OCI-LY7 (cell line): Measurements from ENCODE around the gene HLCS. TPM values are rescaled to one million over a fixed set of nuclear protein-coding genes. Genes with fewer than 3 reads are reported as not detected.

ENCODE experiments used
- BruUV-seq: library from RNA; stranded (reverse); fragments of 400-500 nt; replicated peaks from 2 replicates; lab custom pipeline; 2021; lab: Mats Ljungman, UMichigan
- CTCF ChIA-PET: fragments of 300-600 bp; sonication (Branson Sonifier 250); formaldehyde crosslinking; loops from one replicate; lab custom pipeline; 2022; ENCODE audit warnings: antibody characterized with exemption; ENCODE audit not compliant: unreplicated experiment; lab: Charles Lee
- POLR2A ChIA-PET: fragments of 300-600 bp; sonication (Branson Sonifier 250); formaldehyde crosslinking; loops from one replicate; lab custom pipeline; 2022; ENCODE audit warnings: antibody characterized with exemption; lab: Charles Lee
- DNase-seq: peaks from one replicate; pipeline ENCODE4 v3.0.0-alpha.2; 2015; ENCODE audit warnings: low spot score
- H2AFZ ChIP-seq: fragments of 200-600 bp; sonication (generic), shearing (Covaris generic); 2 replicates; pipeline ENCODE4 v1.6.1; 2014; ENCODE audit warnings: mild to moderate bottlenecking, antibody characterized with exemption, low read length, moderate library complexity
- H3K27ac ChIP-seq: fragments of 200-600 bp; sonication (generic); 2 replicates; pipeline ENCODE4 v1.5.1; 2014; ENCODE audit warnings: mixed run types, low read depth, mild to moderate bottlenecking, moderate library complexity, low read length, inconsistent platforms; ENCODE audit not compliant: poor library complexity, severe bottlenecking
- H3K36me3 ChIP-seq: fragments of 200-600 bp; sonication (generic); 2 replicates; pipeline ENCODE4 v1.6.1; 2014; ENCODE audit warnings: mild to moderate bottlenecking, antibody characterized with exemption, low read length, moderate library complexity, mixed read lengths; ENCODE audit not compliant: insufficient read depth
- H3K4me1 ChIP-seq: fragments of 200-600 bp; sonication (generic); 2 replicates; pipeline ENCODE4 v1.5.1; 2014; ENCODE audit warnings: mild to moderate bottlenecking, low read length; ENCODE audit not compliant: insufficient read depth, poor library complexity, severe bottlenecking
- H3K4me2 ChIP-seq: fragments of 200-600 bp; sonication (generic); 2 replicates; pipeline ENCODE4 v1.6.1; 2014; ENCODE audit warnings: mild to moderate bottlenecking, low read length
- H3K4me3 ChIP-seq: fragments of 200-600 bp; sonication (generic); 2 replicates; pipeline ENCODE4 v1.5.1; 2014; ENCODE audit warnings: mild to moderate bottlenecking, low read depth, low read length; ENCODE audit not compliant: poor library complexity, severe bottlenecking
- H3K79me2 ChIP-seq: fragments of 200-600 bp; sonication (generic); 2 replicates; pipeline ENCODE4 v1.6.1; 2016; ENCODE audit warnings: low read depth, mild to moderate bottlenecking, low read length, moderate library complexity, mixed read lengths; ENCODE audit not compliant: insufficient read depth
- H3K9me2 ChIP-seq: fragments of 200-600 bp; sonication (generic); 2 replicates; pipeline ENCODE4 v1.6.1; 2016; ENCODE audit warnings: mild to moderate bottlenecking, low read length, mixed read lengths; ENCODE audit not compliant: insufficient read depth
- H3K9me3 ChIP-seq: fragments of 200-600 bp; sonication (generic); 2 replicates; pipeline ENCODE4 v1.6.1; 2014; ENCODE audit warnings: mild to moderate bottlenecking, mixed run types, low read length, mixed read lengths
- H4K20me1 ChIP-seq: fragments of 200-600 bp; sonication (generic); 2 replicates; pipeline ENCODE4 v1.6.1; 2014; ENCODE audit warnings: mild to moderate bottlenecking, antibody characterized with exemption, low read length, moderate library complexity, mixed read lengths; ENCODE audit not compliant: insufficient read depth
- CTCF ChIP-seq: fragments of 200-600 bp; sonication (generic); conservative IDR thresholded peaks from 2 replicates; pipeline ENCODE4 v1.5.1; 2014; ENCODE audit warnings: mild to moderate bottlenecking, antibody characterized with exemption, low read length, moderate library complexity, mixed read lengths
- EZH2phosphoT487 ChIP-seq: fragments of 200-600 bp; sonication (generic); IDR thresholded peaks from 2 replicates; pipeline ENCODE4 v1.6.1; 2018; ENCODE audit warnings: low read depth, borderline replicate concordance, mild to moderate bottlenecking, mixed run types, antibody characterized with exemption, low read length, moderate library complexity, mixed read lengths
- intact Hi-C: fragments of 100-400 bp; cut with micrococcal nuclease; formaldehyde crosslinking; loops from one replicate; pipeline ENCODE4 v1.10.0; 2022; ENCODE audit not compliant: unreplicated experiment
- total RNA-seq, 2 experiments: library from RNA; depleted of rRNA in 1 of 2; stranded (reverse); fragments of >200 nt in 1 of 2; shearing (Covaris generic) in 1 of 2; gene quantifications; 2 replicates each; pipeline ENCODE4 v1.2.3, GENCODE V29; 2014 to 2022

Gene HLCS
- total RNA-seq, 2 experiments from 2014 or later, result 12.0 to 20.9 TPM

GRCh38 chr21:36946949-36947356 is 19.5 kb downstream of the HLCS start:
- no TSS peak for BruUV-seq
- POLR2A ChIA-PET, result interaction anchor here (1.5 kb wide), 1 partner anchor 11 kb away, joined by 5 read pairs; no protein-coding TSS in a partner anchor
- no peak overlapping the region for H3K4me2 ChIP-seq
- no peaks in the 10 kb centered on the region for H3K4me1 ChIP-seq
- H3K36me3 ChIP-seq, result no peaks in the 10 kb centered on the region
- DNase-seq, result no peak
- no peaks in the 10 kb centered on the region for H4K20me1 ChIP-seq
- no peaks in the 10 kb centered on the region for H3K79me2 ChIP-seq
- no peak overlapping the region for H3K4me3 ChIP-seq
- TF ChIP-seq CTCF (no peak), EZH2phosphoT487 (no peak)
- H3K9me2 ChIP-seq, result no peaks in the 10 kb centered on the region
- no peak overlapping the region for H2AFZ ChIP-seq
- H3K9me3 ChIP-seq, result no peaks in the 10 kb centered on the region
- intact Hi-C loops, result no loop called here
- CTCF ChIA-PET, result interaction anchor here (0.6 kb wide), 1 partner anchor 9 kb away, joined by 3 read pairs; no protein-coding TSS in a partner anchor
- no peak overlapping the region for H3K27ac ChIP-seq

DNA sequence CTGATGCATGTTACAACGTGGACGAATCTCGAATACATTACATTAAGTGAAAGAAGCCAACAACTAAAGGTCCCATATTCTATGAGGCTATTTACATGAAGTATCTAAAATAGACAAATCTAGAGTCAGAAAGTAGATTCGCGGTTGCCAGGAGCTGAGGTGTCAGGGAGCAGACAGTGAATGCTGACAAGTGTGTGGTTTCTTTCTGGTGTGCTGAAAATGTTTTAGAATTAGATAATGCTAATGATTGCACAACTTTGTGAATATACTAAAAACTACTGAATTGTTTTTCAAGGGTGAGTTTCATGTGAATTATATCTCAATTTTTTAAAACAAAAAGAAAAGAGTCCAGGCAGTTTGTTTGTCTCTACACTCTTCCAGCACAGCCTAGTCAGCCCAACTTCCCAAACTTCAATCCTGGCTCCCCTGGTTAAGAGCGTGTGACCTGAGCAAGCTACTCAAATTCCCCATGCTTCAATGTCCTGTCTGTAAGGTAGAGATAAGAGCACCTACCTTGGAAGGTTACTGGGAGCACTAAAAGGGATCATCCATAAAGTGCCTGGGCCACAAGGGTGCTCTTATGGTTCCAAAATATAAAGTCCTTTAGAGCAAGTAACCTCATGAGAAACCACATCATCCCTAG is 20.9 kb downstream of the HLCS start:
- no peak overlapping the region for H2AFZ ChIP-seq
- intact Hi-C loops, result no loop called here
- H4K20me1 ChIP-seq, result no peaks in the 10 kb centered on the region
- H3K79me2 ChIP-seq, result no peaks in the 10 kb centered on the region
- no peak for TF ChIP-seq EZH2phosphoT487
- TF ChIP-seq CTCF, result no peak
- ChIA-PET CTCF (interaction anchor here (0.6 kb wide), 1 partner anchor 25 kb away, joined by 3 read pairs; no protein-coding TSS in a partner anchor), POLR2A (interaction anchor here (0.6 to 1.5 kb wide), 4 partner anchors 13 to 593 kb away, joined by 3 to 5 read pairs (median 3); no protein-coding TSS in a partner anchor)
- no peaks in the 10 kb centered on the region for H3K4me1 ChIP-seq
- no peak overlapping the region for H3K27ac ChIP-seq
- DNase-seq, result no peak
- H3K9me2 ChIP-seq, result no peaks in the 10 kb centered on the region
- H3K4me3 ChIP-seq, result no peak overlapping the region
- no TSS peak for BruUV-seq
- H3K4me2 ChIP-seq, result no peak overlapping the region
- no peaks in the 10 kb centered on the region for H3K9me3 ChIP-seq
- H3K36me3 ChIP-seq, result no peaks in the 10 kb centered on the region
